GM12872 (cell line): ENCODE data around the gene SLC30A5.

Experiments used
- TF ChIP-seq, protein P1 (sequence below): IDR thresholded peaks from 3 replicates; pipeline ENCODE4 v1.5.1; 2011; ENCODE audit warnings: low read depth, mild to moderate bottlenecking, low read length, moderate library complexity; ENCODE audit not compliant: insufficient read depth

The SLC30A5 gene

DNA sequence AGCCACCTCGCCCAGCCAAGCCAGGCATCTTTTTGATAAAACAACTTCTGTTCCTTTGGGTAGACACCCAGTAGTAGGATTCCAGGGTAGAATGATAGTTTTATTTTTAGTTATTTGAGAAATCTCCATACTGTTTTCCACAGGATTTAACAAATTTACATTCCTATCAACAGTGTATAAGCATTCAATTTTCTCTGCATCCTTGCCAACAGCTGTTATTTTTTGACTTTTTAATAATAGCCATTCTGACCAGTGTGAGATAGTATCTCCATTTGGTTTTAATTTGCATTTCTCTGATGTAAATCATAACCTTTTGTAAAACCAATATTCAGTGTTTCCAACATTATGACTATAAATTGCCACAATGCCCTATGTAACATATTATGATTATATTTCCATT, 45.0 kb downstream of the SLC30A5 start:
- TF ChIP-seq, protein P1, sequence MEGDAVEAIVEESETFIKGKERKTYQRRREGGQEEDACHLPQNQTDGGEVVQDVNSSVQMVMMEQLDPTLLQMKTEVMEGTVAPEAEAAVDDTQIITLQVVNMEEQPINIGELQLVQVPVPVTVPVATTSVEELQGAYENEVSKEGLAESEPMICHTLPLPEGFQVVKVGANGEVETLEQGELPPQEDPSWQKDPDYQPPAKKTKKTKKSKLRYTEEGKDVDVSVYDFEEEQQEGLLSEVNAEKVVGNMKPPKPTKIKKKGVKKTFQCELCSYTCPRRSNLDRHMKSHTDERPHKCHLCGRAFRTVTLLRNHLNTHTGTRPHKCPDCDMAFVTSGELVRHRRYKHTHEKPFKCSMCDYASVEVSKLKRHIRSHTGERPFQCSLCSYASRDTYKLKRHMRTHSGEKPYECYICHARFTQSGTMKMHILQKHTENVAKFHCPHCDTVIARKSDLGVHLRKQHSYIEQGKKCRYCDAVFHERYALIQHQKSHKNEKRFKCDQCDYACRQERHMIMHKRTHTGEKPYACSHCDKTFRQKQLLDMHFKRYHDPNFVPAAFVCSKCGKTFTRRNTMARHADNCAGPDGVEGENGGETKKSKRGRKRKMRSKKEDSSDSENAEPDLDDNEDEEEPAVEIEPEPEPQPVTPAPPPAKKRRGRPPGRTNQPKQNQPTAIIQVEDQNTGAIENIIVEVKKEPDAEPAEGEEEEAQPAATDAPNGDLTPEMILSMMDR, result no peak

DNA sequence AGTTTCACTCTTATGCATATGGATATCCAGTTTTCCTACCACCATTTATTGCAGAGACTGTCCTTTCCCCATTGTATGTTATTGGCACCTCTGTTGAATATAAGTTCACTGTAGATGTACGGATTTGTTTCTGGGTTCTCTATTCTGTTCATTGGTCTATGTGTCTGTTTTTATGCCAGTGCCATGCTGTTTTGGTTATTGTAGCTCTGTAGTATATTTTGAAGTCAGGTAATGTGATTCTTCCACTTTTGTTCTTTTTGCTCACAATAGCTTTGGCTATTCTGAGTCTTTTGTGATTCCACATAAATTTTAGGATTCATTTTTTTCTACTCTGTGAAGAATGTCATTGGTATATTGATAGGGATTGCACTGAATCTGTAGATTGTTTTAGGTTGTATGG, 47.0 kb downstream of the SLC30A5 start:
- TF ChIP-seq, protein P1, result no peak

DNA sequence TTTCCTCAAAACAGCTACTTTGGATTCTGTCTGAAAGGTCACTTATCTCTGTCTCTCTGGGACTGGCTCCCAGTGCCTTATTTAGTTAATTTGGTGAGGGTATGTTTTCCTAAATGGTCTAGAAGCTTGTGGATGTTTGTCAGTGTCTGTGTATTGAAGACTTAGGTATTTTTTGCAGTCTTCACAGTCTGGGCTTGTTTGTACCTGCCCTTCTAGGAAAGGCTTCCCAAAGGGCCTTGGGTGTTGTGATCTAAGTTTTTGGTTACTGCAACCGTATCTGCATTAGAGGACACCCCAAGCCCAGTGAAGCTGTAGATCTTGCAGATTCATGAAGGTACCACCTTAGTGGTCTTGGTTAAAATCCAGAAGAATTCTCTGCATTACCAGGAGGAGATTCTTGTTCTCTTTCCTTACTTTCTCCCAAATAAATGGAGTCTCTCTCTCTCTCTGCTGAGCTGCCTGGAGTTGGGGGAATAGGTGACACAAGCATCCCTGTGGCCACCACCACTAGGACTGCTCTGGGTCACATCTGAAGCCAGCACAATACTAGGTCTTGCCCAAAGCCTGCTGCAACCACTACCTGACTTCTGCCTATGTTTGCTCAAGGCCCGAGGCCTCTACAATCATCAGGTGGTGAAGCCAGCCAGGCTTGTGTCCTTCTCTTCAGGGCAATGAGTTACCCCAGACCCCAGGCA, 55.3 kb downstream of the SLC30A5 start:
- TF ChIP-seq, protein P1, result no peak

DNA sequence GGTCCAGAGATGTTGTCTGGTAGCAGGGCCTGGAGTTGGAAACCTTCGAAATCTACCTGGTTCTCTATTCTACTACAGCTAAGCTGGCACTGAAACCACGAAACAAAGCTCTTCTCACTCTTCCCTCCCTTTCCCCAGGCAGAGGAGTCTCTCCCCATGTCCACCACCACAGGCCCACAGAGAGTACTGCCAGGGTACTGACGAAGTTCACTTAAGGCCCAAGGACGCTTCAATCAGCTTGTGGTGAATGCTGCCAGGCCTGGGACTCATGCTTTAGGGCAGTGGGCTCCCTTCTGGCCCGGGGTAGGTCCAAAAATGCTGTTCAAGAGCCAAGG, 55.8 kb downstream of the SLC30A5 start:
- TF ChIP-seq, protein P1, result no peak

DNA sequence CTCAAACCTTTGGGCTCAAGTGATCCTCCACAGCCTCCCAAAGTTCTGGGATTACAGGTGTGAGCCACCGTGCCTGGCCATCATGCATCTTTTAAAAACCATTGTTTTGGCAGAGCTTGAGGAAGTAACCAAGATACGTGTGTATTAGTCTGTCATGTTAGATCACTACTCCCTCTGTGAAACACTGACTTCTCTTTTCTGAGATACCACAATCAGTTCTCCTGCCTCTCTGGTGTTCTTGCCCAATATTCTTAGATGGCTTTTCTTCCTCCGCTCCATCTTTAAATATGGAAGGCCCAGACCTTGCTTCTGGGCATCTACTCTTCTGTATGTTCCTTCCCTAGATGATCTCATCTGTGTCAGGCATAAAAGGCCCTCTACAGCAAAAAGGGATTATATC, 58.9 kb downstream of the SLC30A5 start:
- TF ChIP-seq, protein P1, result no peak

DNA sequence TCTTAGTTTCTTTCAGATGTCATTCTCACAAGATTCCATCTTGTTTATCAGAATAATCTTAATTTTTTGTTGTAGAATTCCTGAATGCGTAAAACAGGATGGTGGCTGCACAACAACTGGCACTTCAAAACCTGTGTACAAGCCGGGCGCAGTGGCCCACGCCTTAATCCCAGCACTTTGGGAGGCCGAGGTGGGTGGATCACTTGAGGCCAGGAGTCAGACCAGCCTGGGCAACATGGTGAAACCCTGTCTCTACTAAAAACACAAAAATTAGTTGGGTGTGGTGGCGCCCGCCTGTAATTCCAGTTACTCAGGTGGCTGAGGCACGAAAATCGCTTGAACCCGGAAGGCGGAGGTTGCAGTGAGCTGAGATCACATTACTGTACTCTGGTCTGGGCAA, 62.6 kb downstream of the SLC30A5 start:
- TF ChIP-seq, protein P1, result no peak

DNA sequence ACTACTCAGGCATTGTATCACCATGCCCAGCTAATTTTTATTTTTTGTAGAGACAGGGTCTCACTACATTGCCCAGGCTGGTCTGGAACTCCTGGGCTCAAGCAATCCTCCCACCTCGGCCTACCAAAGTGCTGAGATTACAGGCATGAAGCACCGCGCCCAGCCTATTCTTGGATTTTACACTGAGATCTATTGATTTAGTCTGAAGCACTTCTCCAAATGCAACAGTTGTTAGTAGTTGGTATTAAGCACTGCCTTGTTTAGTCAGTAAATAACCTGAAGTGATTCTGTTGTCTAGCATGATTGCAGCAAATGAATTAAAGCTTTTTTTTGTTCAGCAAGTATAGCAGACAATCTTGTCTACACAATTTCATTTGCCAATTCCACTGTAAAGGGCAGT, 64.2 kb downstream of the SLC30A5 start:
- TF ChIP-seq, protein P1, result no peak
